ENCODE measurements around the gene ME1.

- TF ChIP-seq CTCF (IDR thresholded peaks at IDR 0.05), result no peak
- TF ChIP-seq POLR2A (IDR thresholded peaks at IDR 0.05), result no peak
- TF ChIP-seq EP300 (IDR thresholded peaks at IDR 0.05), result no peak
Measured at GRCh38 chr6:83479389-83479788, 48.5 kb upstream of the ME1 start.
